PC-9 (cell line): ENCODE results near the gene C1orf21.

Source experiments
- EZH2 ChIP-seq: fragments of 200-600 bp; sonication (generic); IDR thresholded peaks from 2 replicates; pipeline ENCODE4 v1.8.0; 2017; ENCODE audit warnings: antibody characterized with exemption, low read depth
- TF ChIP-seq, protein P1 (sequence below): fragments of 200-600 bp; sonication (generic); conservative IDR thresholded peaks from 2 replicates; pipeline ENCODE4 v1.6.1; 2017; ENCODE audit warnings: mixed run types, antibody characterized with exemption, mild to moderate bottlenecking, moderate library complexity

DNA sequence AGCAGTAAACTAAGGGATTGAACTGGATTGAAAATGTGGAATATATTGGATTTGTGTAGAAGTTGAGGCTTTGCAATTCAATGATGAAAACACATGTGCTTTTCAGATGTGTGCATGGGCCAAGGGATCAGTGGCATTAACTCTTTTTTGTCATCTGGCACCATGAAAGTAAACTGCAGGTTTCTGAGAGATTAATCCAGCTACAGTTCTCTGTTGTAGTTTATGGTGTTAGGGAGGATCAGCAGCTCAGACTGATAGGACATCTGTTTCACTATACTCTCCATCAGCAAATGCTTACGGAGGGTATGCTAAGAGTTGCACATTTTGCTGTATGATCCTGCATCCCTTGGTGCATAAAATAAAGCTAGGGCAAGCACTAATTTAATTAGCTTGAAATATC is 82.6 kb downstream of the C1orf21 start:
- no peak for TF ChIP-seq EZH2
- TF ChIP-seq, protein P1, sequence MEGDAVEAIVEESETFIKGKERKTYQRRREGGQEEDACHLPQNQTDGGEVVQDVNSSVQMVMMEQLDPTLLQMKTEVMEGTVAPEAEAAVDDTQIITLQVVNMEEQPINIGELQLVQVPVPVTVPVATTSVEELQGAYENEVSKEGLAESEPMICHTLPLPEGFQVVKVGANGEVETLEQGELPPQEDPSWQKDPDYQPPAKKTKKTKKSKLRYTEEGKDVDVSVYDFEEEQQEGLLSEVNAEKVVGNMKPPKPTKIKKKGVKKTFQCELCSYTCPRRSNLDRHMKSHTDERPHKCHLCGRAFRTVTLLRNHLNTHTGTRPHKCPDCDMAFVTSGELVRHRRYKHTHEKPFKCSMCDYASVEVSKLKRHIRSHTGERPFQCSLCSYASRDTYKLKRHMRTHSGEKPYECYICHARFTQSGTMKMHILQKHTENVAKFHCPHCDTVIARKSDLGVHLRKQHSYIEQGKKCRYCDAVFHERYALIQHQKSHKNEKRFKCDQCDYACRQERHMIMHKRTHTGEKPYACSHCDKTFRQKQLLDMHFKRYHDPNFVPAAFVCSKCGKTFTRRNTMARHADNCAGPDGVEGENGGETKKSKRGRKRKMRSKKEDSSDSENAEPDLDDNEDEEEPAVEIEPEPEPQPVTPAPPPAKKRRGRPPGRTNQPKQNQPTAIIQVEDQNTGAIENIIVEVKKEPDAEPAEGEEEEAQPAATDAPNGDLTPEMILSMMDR = no peak
